HepG2 (cell line): ENCODE measurements around the gene TSHZ1. TPM values are rescaled to one million over a fixed set of nuclear protein-coding genes. Genes with fewer than 3 reads are reported as not detected.

Experiments
- ATAC-seq: fragments of 200-7000 bp; cut with Tn5 transposase; 3 replicates; pipeline ENCODE4 v1.9.1; 2020; ENCODE audit warnings: mild to moderate bottlenecking, moderate library complexity
- BruUV-seq: library from RNA; stranded (reverse); fragments of 400-500 nt; replicated peaks from 2 replicates; lab custom pipeline; 2021; lab: Mats Ljungman, UMichigan
- CTCF ChIA-PET: fragments of 300-600 bp; formaldehyde crosslinking; extraction: SDS; loops from one replicate; lab custom pipeline; 2021; ENCODE audit warnings: low total read pairs, inconsistent platforms, low intra/inter-chr PET ratio; lab: Yijun Ruan, JAX
- POLR2A ChIA-PET: fragments of 350-600 bp; sonication (Branson Sonifier 250); formaldehyde crosslinking; loops from one replicate; lab custom pipeline; 2020; ENCODE audit warnings: antibody characterized with exemption, inconsistent platforms; lab: Yijun Ruan, JAX
- DNase-seq: peaks from one replicate; pipeline ENCODE4 v3.0.0-alpha.2; 2015; ENCODE audit warnings: low spot score
- FAIRE-seq: peaks from 3 replicates; lab custom pipeline; 2011; peaks lifted over from hg19 to GRCh38; lab: Jason Lieb, UNC
- H2AFZ ChIP-seq: one replicate; pipeline ENCODE4 v1.6.1; 2011; ENCODE audit warnings: low read length, inconsistent platforms
- H3K27ac ChIP-seq: fragments of 300-600 bp; 3 replicates; pipeline ENCODE4 v1.8.0; 2011; ENCODE audit warnings: mixed run types, mild to moderate bottlenecking, mixed read lengths, low read length, inconsistent platforms; ENCODE audit not compliant: insufficient read depth; ENCODE audit errors: extremely low read length
- H3K27me3 ChIP-seq, 2 experiments: fragments of 200-600 bp in 1 of 2; 2 replicates in 1 of 2; 3 replicates in 1 of 2; pipeline versions ENCODE4 v1.6.0 to v1.8.0; 2011; ENCODE audit warnings: low read length in 2 of 2, mild to moderate bottlenecking in 2 of 2, moderate library complexity in 2 of 2, inconsistent platforms in 1 of 2; ENCODE audit not compliant: insufficient read depth in 2 of 2, control insufficient read depth in 1 of 2
- H3K36me3 ChIP-seq, 2 experiments: fragments of 200-600 bp in 1 of 2; replicated peaks in 1 of 2; 2 replicates in 1 of 2; 3 replicates in 1 of 2; pipeline versions ENCODE4 v1.5.1 to v1.8.0; 2011; ENCODE audit warnings: low read length in 2 of 2, inconsistent platforms in 1 of 2; ENCODE audit not compliant: insufficient read depth in 2 of 2, control insufficient read depth in 1 of 2
- H3K4me1 ChIP-seq: 2 replicates; pipeline ENCODE4 v1.5.1; 2012; ENCODE audit warnings: low read length, inconsistent platforms; ENCODE audit not compliant: insufficient read depth
- H3K4me2 ChIP-seq: 2 replicates; pipeline ENCODE4 v1.6.0; 2011; ENCODE audit warnings: low read depth, low read length, inconsistent platforms
- H3K4me3 ChIP-seq, 3 experiments: fragments of 200-600 bp in 1 of 3; sonication (generic), shearing (Covaris generic) in 1 of 3; replicated peaks in 1 of 3; 2 replicates each; pipeline ENCODE4 v1.5.1; 2011 to 2016; ENCODE audit warnings: low read length in 3 of 3, inconsistent platforms in 2 of 3, low read depth in 2 of 3, mild to moderate bottlenecking in 2 of 3, control low read depth in 1 of 3, mixed read lengths in 1 of 3; ENCODE audit not compliant: insufficient read depth in 1 of 3
- H3K79me2 ChIP-seq: one replicate; pipeline ENCODE4 v1.6.1; 2011; ENCODE audit warnings: low read length, inconsistent platforms; ENCODE audit not compliant: insufficient read depth
- H3K9ac ChIP-seq: 2 replicates; pipeline ENCODE4 v1.6.0; 2011; ENCODE audit warnings: mild to moderate bottlenecking, low read depth, low read length, inconsistent platforms; ENCODE audit not compliant: insufficient read depth
- H3K9me3 ChIP-seq: 2 replicates; pipeline ENCODE4 v1.5.1; 2012; ENCODE audit warnings: mild to moderate bottlenecking, low read length
- H4K20me1 ChIP-seq: 2 replicates; pipeline ENCODE4 v1.6.0; 2011; ENCODE audit warnings: inconsistent platforms, mild to moderate bottlenecking, low read length, moderate library complexity; ENCODE audit not compliant: insufficient read depth
- CAMTA2 ChIP-seq: sonication (generic); formaldehyde crosslinking; IDR thresholded peaks from 2 replicates; pipeline ENCODE4 v1.4.0; 2020; ENCODE audit warnings: mild to moderate bottlenecking, missing genetic modification reagents, borderline replicate concordance
- CENPT ChIP-seq: sonication (generic); formaldehyde crosslinking; IDR thresholded peaks from 2 replicates; pipeline ENCODE4 v1.8.0; 2022; ENCODE audit warnings: low read depth, mild to moderate bottlenecking, moderate library complexity, missing genetic modification reagents
- MXD4 ChIP-seq: IDR thresholded peaks from 2 replicates; pipeline ENCODE4 v1.6.1; 2016; ENCODE audit warnings: mild to moderate bottlenecking, missing biosample characterization, missing genetic modification reagents
- RFX3 ChIP-seq: IDR thresholded peaks from 2 replicates; pipeline ENCODE4 v1.6.1; 2016; ENCODE audit warnings: missing biosample characterization, missing genetic modification reagents
- SMAD1 ChIP-seq: sonication (generic); formaldehyde crosslinking; IDR thresholded peaks from 2 replicates; pipeline ENCODE4 v1.4.0; 2020; ENCODE audit warnings: missing genetic modification reagents, low read depth, mild to moderate bottlenecking, borderline replicate concordance
- TBP ChIP-seq: sonication (generic); formaldehyde crosslinking; IDR thresholded peaks from 2 replicates; pipeline ENCODE4 v1.5.0; 2020; ENCODE audit warnings: missing genetic modification reagents
- ZNF142 ChIP-seq: sonication (generic); formaldehyde crosslinking; IDR thresholded peaks from 2 replicates; pipeline ENCODE4 v1.4.0; 2020; ENCODE audit warnings: missing genetic modification reagents
- ZNF275 ChIP-seq: sonication (generic); formaldehyde crosslinking; IDR thresholded peaks from 2 replicates; pipeline ENCODE4 v1.8.0; 2022; ENCODE audit warnings: missing genetic modification reagents, mild to moderate bottlenecking, inconsistent platforms, borderline replicate concordance
- WGBS: methylation state at CpG from one replicate; pipeline ENCODE4 v1.1.6; 2017; ENCODE audit warnings: low lambda C conversion rate; 5-methylcytosine and 5-hydroxymethylcytosine counted together
- in situ Hi-C: cut with HindIII; loops from 2 replicates; pipeline ENCODE4 v1.10.0; 2017; ENCODE audit warnings: low pct_unique_long_range_greater_than_20kb; ENCODE audit not compliant: extremely low pct_ligation_motif_present
- intact Hi-C: fragments of 100-400 bp; cut with micrococcal nuclease; formaldehyde crosslinking; loops from one replicate; pipeline ENCODE4 v1.10.0; 2022; ENCODE audit not compliant: unreplicated experiment
- polyA plus RNA-seq, 8 experiments: library from polyadenylated mRNA; depleted of rRNA in 3 of 8; stranded (reverse) in 7 of 8; unstranded in 1 of 8; fragments of >200 nt; fragmentation: Illumina TruSeq in 4 of 8; extraction: Trizol in 4 of 8; gene quantifications; 2 replicates each; pipeline versions ENCODE4 v1.2.1 to v1.2.3, GENCODE V29; 2011 to 2016; ENCODE audit warnings: low read depth in 4 of 8, missing spikeins in 1 of 8, mixed read lengths in 1 of 8; ENCODE audit not compliant: insufficient read depth in 1 of 8
- total RNA-seq, 5 experiments: library from RNA; depleted of rRNA; stranded (reverse); fragments of >200 nt; fragmentation: Illumina TruSeq; extraction: Trizol; gene quantifications; 2 replicates each; pipeline ENCODE4 v1.2.3, GENCODE V29; 2016; ENCODE audit warnings: low read depth in 1 of 5

The TSHZ1 gene
- total and polyA plus RNA-seq, 2 of the 13 experiments (the other 11 are each of a cell fraction or from before 2014, with no cell fraction given), result 2.5 to 2.7 TPM

GRCh38 chr18:75178376-75178775, 32.2 kb upstream of the TSHZ1 start:
- Histone ChIP-seq H3K4me3 (no peak overlapping the region), H4K20me1 (no peaks in the 10 kb centered on the region), H3K79me2 (no peaks in the 10 kb centered on the region), H3K27me3 (no peaks in the 10 kb centered on the region; a peak in 2 of 5 replicates), H3K9me3 (no peaks in the 10 kb centered on the region), H3K9ac (no peak overlapping the region), H3K4me2 (no peak overlapping the region), H3K36me3 (no peaks in the 10 kb centered on the region), H3K4me1 (peaks cover 3% of the 10 kb centered on the region), H3K27ac (no peak overlapping the region), H2AFZ (no peak overlapping the region)
- ATAC-seq (no peak), DNase-seq (no peak), FAIRE-seq (no peak)
- no peak for TF ChIP-seq SMAD1
- TF ChIP-seq RFX3 (CRISPR knock-in tag), result no peak
- no peak for TF ChIP-seq ZNF275
- TF ChIP-seq ZNF142 (CRISPR knock-in tag), result no peak
- TF ChIP-seq CAMTA2, result no peak
- TF ChIP-seq TBP (CRISPR knock-in tag), result no peak
- TF ChIP-seq MXD4 (CRISPR knock-in tag), result no peak
- no peak for TF ChIP-seq CENPT (CRISPR knock-in tag)
- in situ Hi-C loops, result no loop called here
- ChIA-PET POLR2A (no interaction called here), CTCF (no interaction called here)
- BruUV-seq, result no TSS peak
- intact Hi-C loops, result no loop called here
- WGBS, result 44% methylated on average over 11 of the region's 11 CpGs
